PC-9 (cell line): ENCODE results near the gene PGGHG. TPM values are rescaled to one million over a fixed set of nuclear protein-coding genes. Genes with fewer than 3 reads are reported as not detected.

Experiments used
- BruUV-seq: library from RNA; stranded (reverse); fragments of 400-500 nt; replicated peaks from 2 replicates; lab custom pipeline; 2021; lab: Mats Ljungman, UMichigan
- CTCF ChIA-PET: fragments of 300-600 bp; sonication (Branson Sonifier 250); formaldehyde crosslinking; loops from one replicate; lab custom pipeline; 2022; ENCODE audit warnings: antibody characterized with exemption; lab: Charles Lee
- POLR2A ChIA-PET: fragments of 300-600 bp; sonication (Branson Sonifier 250); formaldehyde crosslinking; loops from one replicate; lab custom pipeline; 2022; ENCODE audit warnings: antibody characterized with exemption; ENCODE audit not compliant: unreplicated experiment; lab: Charles Lee
- DNase-seq, 2 experiments: peaks; one replicate each; pipeline versions ENCODE4 v3.0.0 to v3.0.0-alpha.2; 2015 to 2022; ENCODE audit warnings: mixed read lengths in 1 of 2
- H2AFZ ChIP-seq: fragments of 200-600 bp; sonication (generic); 2 replicates; pipeline ENCODE4 v1.8.1; 2017; ENCODE audit warnings: antibody characterized with exemption
- H3F3A ChIP-seq: fragments of 200-600 bp; sonication (generic); 2 replicates; pipeline ENCODE4 v1.8.1; 2017; ENCODE audit warnings: antibody characterized with exemption, mild to moderate bottlenecking, low read depth; ENCODE audit not compliant: insufficient read depth
- H3K27ac ChIP-seq: fragments of 200-600 bp; sonication (generic); 2 replicates; pipeline ENCODE4 v1.6.1; 2016; ENCODE audit warnings: mixed run types
- H3K27me3 ChIP-seq: fragments of 200-600 bp; sonication (generic); 2 replicates; pipeline ENCODE4 v1.6.1; 2016; ENCODE audit warnings: low read depth, mixed run types; ENCODE audit not compliant: insufficient read depth
- H3K36me3 ChIP-seq: fragments of 200-600 bp; sonication (generic); 2 replicates; pipeline ENCODE4 v1.6.1; 2016; ENCODE audit warnings: low read depth, mixed run types
- H3K4me1 ChIP-seq: fragments of 200-600 bp; sonication (generic); replicated peaks from 2 replicates; pipeline ENCODE4 v1.6.1; 2016; ENCODE audit warnings: mixed run types; ENCODE audit not compliant: insufficient read depth
- H3K4me2 ChIP-seq: fragments of 200-600 bp; sonication (generic); 2 replicates; pipeline ENCODE4 v1.6.1; 2017; ENCODE audit warnings: mixed run types
- H3K4me3 ChIP-seq: fragments of 200-600 bp; sonication (generic); 2 replicates; pipeline ENCODE4 v1.6.1; 2016; ENCODE audit warnings: mixed run types
- H3K79me2 ChIP-seq: fragments of 200-600 bp; sonication (generic); 2 replicates; pipeline ENCODE4 v1.6.1; 2017; ENCODE audit warnings: low read depth, mixed run types
- H3K9me2 ChIP-seq: fragments of 200-600 bp; sonication (generic); 2 replicates; pipeline ENCODE4 v1.8.1; 2017; ENCODE audit warnings: mild to moderate bottlenecking; ENCODE audit not compliant: insufficient read depth
- H3K9me3 ChIP-seq: fragments of 200-600 bp; sonication (generic); 2 replicates; pipeline ENCODE4 v1.8.1; 2016; ENCODE audit warnings: low read depth; ENCODE audit not compliant: insufficient read depth
- H4K20me1 ChIP-seq: fragments of 200-600 bp; sonication (generic); 2 replicates; pipeline ENCODE4 v1.8.1; 2017; ENCODE audit not compliant: insufficient read depth
- EZH2 ChIP-seq: fragments of 200-600 bp; sonication (generic); IDR thresholded peaks from 2 replicates; pipeline ENCODE4 v1.8.0; 2017; ENCODE audit warnings: antibody characterized with exemption, low read depth
- intact Hi-C: fragments of 100-400 bp; cut with micrococcal nuclease; formaldehyde crosslinking; loops from one replicate; pipeline ENCODE4 v1.10.0; 2022; ENCODE audit not compliant: unreplicated experiment
- total RNA-seq: library from RNA; stranded (reverse); gene quantifications from 2 replicates; pipeline ENCODE4 v1.2.3, GENCODE V29; 2021
- TF ChIP-seq, protein P1 (sequence below): fragments of 200-600 bp; sonication (generic); conservative IDR thresholded peaks from 2 replicates; pipeline ENCODE4 v1.6.1; 2017; ENCODE audit warnings: mixed run types, antibody characterized with exemption, mild to moderate bottlenecking, moderate library complexity

The PGGHG gene
- total RNA-seq, 1 experiment from 2014 or later, result 68.6 TPM

DNA sequence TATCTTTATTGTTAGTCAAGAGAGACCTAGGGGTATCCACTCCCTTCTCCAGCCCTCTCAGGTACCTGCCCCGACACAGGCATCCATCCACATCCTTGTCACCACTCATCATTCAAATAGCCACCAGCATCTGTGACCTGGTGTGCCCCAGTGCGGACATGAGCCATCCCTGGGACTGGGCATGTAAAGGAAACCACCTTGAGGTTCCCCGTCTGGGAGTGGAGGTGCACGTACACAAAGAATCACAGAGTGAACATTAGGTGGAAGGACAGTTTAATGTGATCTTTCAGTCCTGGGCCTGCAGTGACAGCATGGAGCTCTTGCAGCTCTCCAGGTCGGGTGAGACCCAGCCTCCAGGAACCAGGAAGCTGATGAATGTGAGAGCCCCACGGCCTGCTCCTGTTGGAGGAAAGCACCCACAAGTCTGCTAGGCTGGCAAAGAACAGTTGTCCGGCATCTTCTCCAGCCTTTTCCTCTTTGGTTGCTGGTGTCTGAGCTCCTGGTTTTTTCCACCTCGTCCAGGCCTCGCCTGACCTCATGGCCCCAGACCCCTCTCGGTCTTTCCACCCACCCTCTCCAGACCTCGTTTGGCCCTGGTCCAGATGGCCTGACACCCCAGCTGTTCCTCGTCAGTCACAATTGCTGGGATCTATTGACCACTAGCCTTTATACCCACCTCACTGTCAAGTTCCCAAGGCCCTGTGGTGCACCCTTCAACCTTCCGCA lies 35.6 kb upstream of the PGGHG start:
- no peaks in the 10 kb centered on the region for H3K4me1 ChIP-seq
- H3K27me3 ChIP-seq, result no peaks in the 10 kb centered on the region
- no peak overlapping the region for H2AFZ ChIP-seq
- H3K79me2 ChIP-seq, result no peaks in the 10 kb centered on the region
- intact Hi-C loops, result no loop called here
- H4K20me1 ChIP-seq, result no peaks in the 10 kb centered on the region
- 0 out of 2 replicates have a peak, but pooled peaks cover 5% of the 10 kb centered on the region for H3F3A ChIP-seq
- TF ChIP-seq, protein P1, sequence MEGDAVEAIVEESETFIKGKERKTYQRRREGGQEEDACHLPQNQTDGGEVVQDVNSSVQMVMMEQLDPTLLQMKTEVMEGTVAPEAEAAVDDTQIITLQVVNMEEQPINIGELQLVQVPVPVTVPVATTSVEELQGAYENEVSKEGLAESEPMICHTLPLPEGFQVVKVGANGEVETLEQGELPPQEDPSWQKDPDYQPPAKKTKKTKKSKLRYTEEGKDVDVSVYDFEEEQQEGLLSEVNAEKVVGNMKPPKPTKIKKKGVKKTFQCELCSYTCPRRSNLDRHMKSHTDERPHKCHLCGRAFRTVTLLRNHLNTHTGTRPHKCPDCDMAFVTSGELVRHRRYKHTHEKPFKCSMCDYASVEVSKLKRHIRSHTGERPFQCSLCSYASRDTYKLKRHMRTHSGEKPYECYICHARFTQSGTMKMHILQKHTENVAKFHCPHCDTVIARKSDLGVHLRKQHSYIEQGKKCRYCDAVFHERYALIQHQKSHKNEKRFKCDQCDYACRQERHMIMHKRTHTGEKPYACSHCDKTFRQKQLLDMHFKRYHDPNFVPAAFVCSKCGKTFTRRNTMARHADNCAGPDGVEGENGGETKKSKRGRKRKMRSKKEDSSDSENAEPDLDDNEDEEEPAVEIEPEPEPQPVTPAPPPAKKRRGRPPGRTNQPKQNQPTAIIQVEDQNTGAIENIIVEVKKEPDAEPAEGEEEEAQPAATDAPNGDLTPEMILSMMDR, result no peak
- no peak for TF ChIP-seq EZH2
- H3K36me3 ChIP-seq, result no peaks in the 10 kb centered on the region
- no peak for DNase-seq
- no TSS peak for BruUV-seq
- POLR2A ChIA-PET, result no interaction called here
- H3K4me3 ChIP-seq, result no peak overlapping the region
- H3K27ac ChIP-seq, result no peak overlapping the region
- no peaks in the 10 kb centered on the region for H3K9me2 ChIP-seq
- H3K9me3 ChIP-seq, result no peaks in the 10 kb centered on the region
- H3K4me2 ChIP-seq, result no peak overlapping the region
- CTCF ChIA-PET, result no interaction called here

DNA sequence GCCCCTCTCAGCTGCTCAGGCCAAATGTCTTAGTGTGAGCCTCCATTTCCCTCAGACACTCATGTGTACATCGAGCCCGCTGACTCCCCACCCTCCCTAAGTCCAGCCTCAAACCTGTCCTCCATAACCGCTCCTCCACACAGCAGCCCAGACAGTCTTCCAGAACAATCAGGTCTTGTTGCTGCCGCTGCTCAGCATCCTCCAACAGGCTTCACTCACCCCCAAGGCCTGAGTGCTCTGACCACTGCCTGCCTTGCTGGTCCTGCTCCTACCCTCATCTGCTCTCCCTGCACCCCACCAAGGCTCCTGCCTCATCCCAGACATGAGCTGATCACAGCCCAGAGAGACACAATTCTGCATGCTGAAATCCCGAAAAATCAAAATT lies 35.0 kb upstream of the PGGHG start:
- CTCF ChIA-PET, result no interaction called here
- Histone ChIP-seq H3K4me2 (no peak overlapping the region), H3K27ac (no peak overlapping the region), H2AFZ (no peak overlapping the region), H3K4me3 (no peak overlapping the region), H3K36me3 (no peaks in the 10 kb centered on the region), H3K27me3 (no peaks in the 10 kb centered on the region), H3K9me3 (no peaks in the 10 kb centered on the region), H3K4me1 (no peaks in the 10 kb centered on the region), H3K79me2 (no peaks in the 10 kb centered on the region), H3F3A (0 out of 2 replicates have a peak, but pooled peaks cover 5% of the 10 kb centered on the region), H3K9me2 (no peaks in the 10 kb centered on the region), H4K20me1 (no peaks in the 10 kb centered on the region)
- no TSS peak for BruUV-seq
- intact Hi-C loops, result no loop called here
- DNase-seq, result no peak
- TF ChIP-seq, protein P1, result no peak
- TF ChIP-seq EZH2, result no peak
- POLR2A ChIA-PET, result interaction anchor here (0.7 kb wide), 1 partner anchor 102 kb away, joined by 6 read pairs; no protein-coding TSS in a partner anchor

DNA sequence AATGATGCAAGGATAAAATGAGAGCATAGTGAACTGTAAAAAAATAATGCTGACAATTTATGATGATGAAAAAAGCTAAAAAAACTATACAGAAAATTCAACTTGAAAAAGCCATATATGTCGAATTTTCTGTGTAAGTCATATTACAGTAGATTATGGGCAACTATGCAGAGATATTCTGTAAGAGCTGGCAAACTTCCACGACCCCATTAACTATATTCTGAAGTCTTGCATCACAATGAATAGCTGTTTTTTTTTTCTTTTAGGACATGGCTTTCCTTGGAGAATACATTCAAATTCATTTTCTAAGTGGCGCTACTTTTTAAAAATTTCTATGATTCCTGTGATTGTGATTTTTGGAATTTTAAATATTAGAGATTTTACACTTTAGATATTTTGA lies 33.8 kb upstream of the PGGHG start:
- POLR2A ChIA-PET, result no interaction called here
- Histone ChIP-seq H4K20me1 (no peaks in the 10 kb centered on the region), H3K27ac (no peak overlapping the region), H3K9me3 (no peaks in the 10 kb centered on the region), H3K36me3 (no peaks in the 10 kb centered on the region), H3K79me2 (no peaks in the 10 kb centered on the region), H3K9me2 (no peaks in the 10 kb centered on the region), H3K4me2 (no peak overlapping the region), H3K4me3 (no peak overlapping the region), H3K27me3 (no peaks in the 10 kb centered on the region), H3F3A (0 out of 2 replicates have a peak, but pooled peaks cover 5% of the 10 kb centered on the region), H3K4me1 (no peaks in the 10 kb centered on the region), H2AFZ (no peak overlapping the region)
- intact Hi-C loops, result no loop called here
- CTCF ChIA-PET, result no interaction called here
- no TSS peak for BruUV-seq
- TF ChIP-seq, protein P1, result no peak
- TF ChIP-seq EZH2, result no peak
- DNase-seq, result no peak
